Astrocyte of the cerebellum (primary cell): ENCODE measurements around the gene CTNNA3.

Source experiments
- DNase-seq: peaks from one replicate; pipeline ENCODE4 v3.0.0-alpha.2; 2011; ENCODE audit warnings: low read depth
- H3K4me3 ChIP-seq: 2 replicates; pipeline ENCODE4 v1.5.1; 2011; ENCODE audit warnings: mild to moderate bottlenecking, low read depth, low read length, moderate library complexity
- in situ Hi-C: cut with HindIII; loops from 2 replicates; pipeline ENCODE4 v1.10.0; 2017; ENCODE audit warnings: low sequenced_read_pairs
- TF ChIP-seq, protein P1 (sequence below): IDR thresholded peaks from 2 replicates; pipeline ENCODE4 v1.5.1; 2012; ENCODE audit warnings: low read length, low read depth, moderate library complexity, mild to moderate bottlenecking; ENCODE audit errors: missing control alignments

Gene CTNNA3

DNA sequence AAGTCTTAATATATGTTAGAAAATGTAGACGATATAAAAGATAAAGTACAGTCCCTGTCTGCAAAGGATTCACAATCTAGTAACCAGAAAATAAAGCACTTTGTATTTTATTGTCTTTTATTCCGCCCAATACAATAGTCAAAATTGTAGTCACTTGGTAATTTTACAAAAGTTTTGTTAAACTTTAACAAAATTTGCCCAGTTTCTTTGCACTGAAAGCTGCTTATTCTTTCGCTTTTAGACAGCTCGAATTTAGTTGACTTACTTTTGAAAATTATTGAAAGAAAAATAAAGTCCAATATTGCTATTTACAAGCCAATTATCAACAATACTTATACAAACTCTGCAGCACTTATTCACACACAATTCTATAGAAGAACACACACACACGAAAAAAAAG lies 1305.1 kb downstream of the CTNNA3 start:
- TF ChIP-seq, protein P1, sequence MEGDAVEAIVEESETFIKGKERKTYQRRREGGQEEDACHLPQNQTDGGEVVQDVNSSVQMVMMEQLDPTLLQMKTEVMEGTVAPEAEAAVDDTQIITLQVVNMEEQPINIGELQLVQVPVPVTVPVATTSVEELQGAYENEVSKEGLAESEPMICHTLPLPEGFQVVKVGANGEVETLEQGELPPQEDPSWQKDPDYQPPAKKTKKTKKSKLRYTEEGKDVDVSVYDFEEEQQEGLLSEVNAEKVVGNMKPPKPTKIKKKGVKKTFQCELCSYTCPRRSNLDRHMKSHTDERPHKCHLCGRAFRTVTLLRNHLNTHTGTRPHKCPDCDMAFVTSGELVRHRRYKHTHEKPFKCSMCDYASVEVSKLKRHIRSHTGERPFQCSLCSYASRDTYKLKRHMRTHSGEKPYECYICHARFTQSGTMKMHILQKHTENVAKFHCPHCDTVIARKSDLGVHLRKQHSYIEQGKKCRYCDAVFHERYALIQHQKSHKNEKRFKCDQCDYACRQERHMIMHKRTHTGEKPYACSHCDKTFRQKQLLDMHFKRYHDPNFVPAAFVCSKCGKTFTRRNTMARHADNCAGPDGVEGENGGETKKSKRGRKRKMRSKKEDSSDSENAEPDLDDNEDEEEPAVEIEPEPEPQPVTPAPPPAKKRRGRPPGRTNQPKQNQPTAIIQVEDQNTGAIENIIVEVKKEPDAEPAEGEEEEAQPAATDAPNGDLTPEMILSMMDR: no peak
- H3K4me3 ChIP-seq: no peak overlapping the region
- in situ Hi-C loops: no loop called here
- no peak for DNase-seq

DNA sequence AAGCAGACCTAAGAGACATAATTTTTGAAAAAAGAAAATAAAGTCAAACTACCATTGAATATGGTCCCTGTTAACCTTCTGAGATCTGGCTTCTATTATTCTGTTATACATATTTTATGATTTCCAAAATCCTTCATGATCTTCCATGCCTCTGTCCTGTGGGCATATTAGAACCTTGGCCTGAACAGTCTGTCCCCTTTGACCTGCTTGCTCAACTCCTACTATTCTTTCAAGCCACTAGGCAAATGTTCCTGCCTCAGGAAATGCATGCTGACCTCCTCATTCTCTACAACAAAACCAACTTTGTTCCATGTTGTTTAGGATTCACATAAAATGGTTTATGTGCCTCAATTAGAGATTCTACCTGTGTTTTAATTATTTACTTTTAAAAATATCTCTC lies 1315.0 kb downstream of the CTNNA3 start:
- in situ Hi-C loops: no loop called here
- no peak for DNase-seq

DNA sequence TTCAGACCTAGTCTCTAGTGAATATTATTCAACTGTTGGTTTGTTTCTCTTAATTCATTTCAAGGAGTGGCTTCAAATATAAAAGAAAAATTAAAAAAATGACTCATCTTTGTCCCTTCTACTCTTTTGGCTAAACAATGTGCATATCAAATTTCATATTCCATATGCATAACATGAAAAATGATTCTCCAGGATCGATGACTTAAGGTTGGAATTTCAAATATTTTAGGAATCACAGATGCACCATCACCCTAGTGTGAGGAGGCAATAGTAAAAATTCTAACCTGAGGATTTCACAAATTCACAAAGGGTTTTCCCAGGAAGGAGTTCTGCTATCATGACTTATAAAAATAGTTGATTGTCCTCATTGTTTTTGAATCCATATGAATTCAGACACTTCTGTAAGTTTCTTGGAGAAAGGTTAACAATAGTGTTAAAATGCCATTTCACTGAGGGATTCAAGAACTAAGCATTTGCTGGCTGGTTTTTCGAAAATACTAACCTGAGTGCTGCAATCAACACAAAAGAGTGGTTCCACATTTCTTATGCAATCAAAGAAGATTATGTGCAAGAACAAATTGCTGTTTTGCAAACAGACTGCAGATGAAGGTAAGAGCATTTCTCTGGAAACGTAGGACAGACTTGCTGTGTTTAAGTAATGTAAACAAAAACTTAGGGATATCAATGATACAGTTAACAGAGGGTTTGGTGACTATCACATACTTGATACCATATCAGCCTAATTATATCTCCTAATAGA lies 1317.7 kb downstream of the CTNNA3 start:
- in situ Hi-C loops: no loop called here
- no peak overlapping the region for H3K4me3 ChIP-seq
- no peak for DNase-seq
- TF ChIP-seq, protein P1: no peak

More for the DNA sequence above, 1315.0 kb downstream of the CTNNA3 start:
- TF ChIP-seq, protein P1: no peak
- H3K4me3 ChIP-seq: no peak overlapping the region

DNA sequence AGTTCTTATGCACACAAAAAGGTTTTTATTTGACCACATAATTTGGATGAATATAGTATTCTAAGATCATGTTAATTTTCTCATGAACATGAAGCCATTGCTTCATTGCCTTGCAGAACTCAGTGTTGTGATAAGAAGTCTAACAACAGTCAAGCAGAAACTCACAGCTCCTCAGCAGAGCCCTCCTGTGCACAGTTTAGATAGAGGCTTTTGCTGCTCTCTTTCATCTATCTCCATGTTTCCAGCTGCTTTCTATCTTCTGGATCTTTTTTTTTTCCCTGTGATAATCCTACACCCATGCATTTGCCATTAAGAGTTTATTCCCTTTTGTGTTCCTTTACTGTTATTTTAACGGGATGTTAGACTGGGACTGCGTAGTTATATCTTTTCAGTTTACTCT lies 1327.8 kb downstream of the CTNNA3 start:
- no peak for DNase-seq
- in situ Hi-C loops: no loop called here
- TF ChIP-seq, protein P1: no peak
- no peak overlapping the region for H3K4me3 ChIP-seq

- H3K4me3 ChIP-seq: no peak overlapping the region
- TF ChIP-seq, protein P1: no peak
- in situ Hi-C loops: no loop called here
- DNase-seq: no peak
Measured at GRCh38 chr10:66366163-66366562, 1329.8 kb downstream of the CTNNA3 start.

DNA sequence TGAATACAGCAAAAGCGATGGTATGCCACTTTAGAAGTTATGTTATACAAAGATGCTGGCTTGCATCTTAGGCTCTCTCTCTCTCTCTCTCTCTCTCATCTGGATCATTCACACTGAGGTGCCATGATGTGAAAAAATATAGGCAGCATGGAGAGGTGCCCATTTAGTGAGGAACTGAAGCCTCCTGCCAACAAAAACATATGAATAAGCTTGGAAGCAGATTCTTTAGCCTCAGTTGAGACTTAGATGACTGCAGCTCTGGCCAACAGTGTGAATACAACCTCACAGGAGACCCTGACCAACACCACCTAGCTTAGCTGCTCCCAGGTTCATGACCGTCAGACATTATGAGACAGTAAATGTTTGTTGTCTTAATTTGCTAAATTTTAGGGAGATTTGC lies 1330.3 kb downstream of the CTNNA3 start:
- in situ Hi-C loops: no loop called here
- peak; percentile 15 for DNase-seq
- H3K4me3 ChIP-seq: no peak overlapping the region
- TF ChIP-seq, protein P1: no peak
